WTC11 (cell line): ENCODE measurements around the gene ZNF764.

Experiments
- ATF2 ChIP-seq: sonication (generic); formaldehyde crosslinking; IDR thresholded peaks from 2 replicates; pipeline ENCODE4 v1.8.1; 2022; ENCODE audit warnings: low read depth, missing genetic modification reagents, borderline replicate concordance
- ATF3 ChIP-seq: sonication (generic); formaldehyde crosslinking; conservative IDR thresholded peaks from 2 replicates; pipeline ENCODE4 v1.8.1; 2022; ENCODE audit warnings: mild to moderate bottlenecking, missing genetic modification reagents
- CTCF ChIP-seq: fragments of 200-600 bp; IDR thresholded peaks from 2 replicates; pipeline ENCODE4 v1.8.0; 2022; ENCODE audit warnings: antibody characterized with exemption
- E2F1 ChIP-seq: sonication (generic); formaldehyde crosslinking; IDR thresholded peaks from 2 replicates; pipeline ENCODE4 v1.8.0; 2022; ENCODE audit warnings: mild to moderate bottlenecking, missing genetic modification reagents
- ELF4 ChIP-seq: sonication (generic); formaldehyde crosslinking; IDR thresholded peaks from 2 replicates; pipeline ENCODE4 v1.8.1; 2022; ENCODE audit warnings: low read depth, mild to moderate bottlenecking, moderate library complexity, missing genetic modification reagents
- FOXJ3 ChIP-seq: sonication (generic); formaldehyde crosslinking; IDR thresholded peaks from 2 replicates; pipeline ENCODE4 v1.9.0; 2021; ENCODE audit warnings: missing genetic modification reagents, mild to moderate bottlenecking, borderline replicate concordance
- HMGXB4 ChIP-seq: sonication (generic); formaldehyde crosslinking; IDR thresholded peaks from 2 replicates; pipeline ENCODE4 v1.8.1; 2023; ENCODE audit warnings: mild to moderate bottlenecking, moderate library complexity, missing genetic modification reagents
- MAX ChIP-seq: sonication (generic); formaldehyde crosslinking; IDR thresholded peaks from 2 replicates; pipeline ENCODE4 v1.8.0; 2022; ENCODE audit warnings: mild to moderate bottlenecking, missing genetic modification reagents
- NR3C1 ChIP-seq: sonication (generic); formaldehyde crosslinking; conservative IDR thresholded peaks from 2 replicates; pipeline ENCODE4 v1.8.1; 2023; ENCODE audit warnings: low read depth, mild to moderate bottlenecking, missing genetic modification reagents
- PRDM15 ChIP-seq: sonication (generic); formaldehyde crosslinking; IDR thresholded peaks from 2 replicates; pipeline ENCODE4 v1.8.0; 2022; ENCODE audit warnings: missing genetic modification reagents
- TEAD4 ChIP-seq: sonication (generic); formaldehyde crosslinking; IDR thresholded peaks from 2 replicates; pipeline ENCODE4 v1.8.0; 2022; ENCODE audit warnings: mild to moderate bottlenecking, missing genetic modification reagents
- ZBTB21 ChIP-seq: sonication (generic); formaldehyde crosslinking; IDR thresholded peaks from 2 replicates; pipeline ENCODE4 v1.8.1; 2023; ENCODE audit warnings: mild to moderate bottlenecking, missing genetic modification reagents, borderline replicate concordance
- ZNF416 ChIP-seq: fragments of 250-450 bp; sonication (Bioruptor Pico); IDR thresholded peaks from 2 replicates; pipeline ENCODE4 v1.9.0; 2021; ENCODE audit warnings: mild to moderate bottlenecking, inconsistent platforms
- ZSCAN18 ChIP-seq: fragments of 250-450 bp; sonication (Bioruptor Pico); IDR thresholded peaks from 2 replicates; pipeline ENCODE4 v2.1.2; 2022; ENCODE audit warnings: mild to moderate bottlenecking, moderate library complexity

GRCh38 chr16:30565526-30565925 is 7.4 kb upstream of the ZNF764 start:
- no peak for TF ChIP-seq CTCF
- no peak for TF ChIP-seq ZSCAN18
- TF ChIP-seq ATF2 (CRISPR knock-in tag): no peak
- TF ChIP-seq MAX (CRISPR knock-in tag): no peak
- TF ChIP-seq HMGXB4 (CRISPR knock-in tag): no peak
- TF ChIP-seq ELF4 (CRISPR knock-in tag): no peak
- TF ChIP-seq NR3C1: no peak
- no peak for TF ChIP-seq ZBTB21 (CRISPR knock-in tag)
- TF ChIP-seq FOXJ3 (CRISPR knock-in tag): no peak
- TF ChIP-seq ZNF416 (CRISPR knock-in tag): no peak
- no peak for TF ChIP-seq TEAD4 (CRISPR knock-in tag)
- TF ChIP-seq PRDM15 (CRISPR knock-in tag): no peak
- no peak for TF ChIP-seq ATF3 (CRISPR knock-in tag)
- no peak for TF ChIP-seq E2F1 (CRISPR knock-in tag)
